WTC11 (cell line): ENCODE data around the gene PPP1R9A. TPM values are rescaled to one million over a fixed set of nuclear protein-coding genes. Genes with fewer than 3 reads are reported as not detected.

Experiments used
- ATAC-seq: fragments of 200-7000 bp; cut with Tn5 transposase; 2 replicates; pipeline ENCODE4 v1.10.0; 2021; ENCODE audit warnings: mild to moderate bottlenecking, moderate library complexity
- CTCF ChIA-PET: fragments of 300-600 bp; sonication (Branson Sonifier 250); formaldehyde crosslinking; loops from one replicate; lab custom pipeline; 2021; ENCODE audit warnings: antibody characterized with exemption; lab: Charles Lee
- POLR2A ChIA-PET: fragments of 350-600 bp; sonication (Branson Sonifier 250); formaldehyde crosslinking; loops from one replicate; lab custom pipeline; 2021; ENCODE audit warnings: antibody characterized with exemption; lab: Charles Lee
- DNase-seq: peaks from one replicate; pipeline ENCODE4 v3.0.0; 2021; ENCODE audit warnings: low spot score
- H3K27ac Mint-ChIP-seq: 2 replicates; pipeline ENCODE4 v1.8.0; 2021; ENCODE audit warnings: mixed read lengths
- H3K27me3 Mint-ChIP-seq: 2 replicates; pipeline ENCODE4 v1.8.0; 2021; ENCODE audit warnings: low read depth, mild to moderate bottlenecking, moderate library complexity, mixed read lengths
- H3K36me3 Mint-ChIP-seq: 2 replicates; pipeline ENCODE4 v1.8.0; 2021; ENCODE audit warnings: mixed read lengths
- H3K4me1 Mint-ChIP-seq: 2 replicates; pipeline ENCODE4 v1.8.0; 2022; ENCODE audit warnings: mixed read lengths
- H3K4me3 Mint-ChIP-seq: 2 replicates; pipeline ENCODE4 v1.8.0; 2021; ENCODE audit warnings: mild to moderate bottlenecking, moderate library complexity, mixed read lengths
- H3K9me3 Mint-ChIP-seq: 2 replicates; pipeline ENCODE4 v1.8.0; 2021; ENCODE audit warnings: mixed read lengths
- ATF1 ChIP-seq: sonication (generic); formaldehyde crosslinking; IDR thresholded peaks from 2 replicates; pipeline ENCODE4 v1.8.1; 2023; ENCODE audit warnings: mild to moderate bottlenecking, moderate library complexity, missing genetic modification reagents
- CREM ChIP-seq: sonication (generic); formaldehyde crosslinking; IDR thresholded peaks from 2 replicates; pipeline ENCODE4 v1.8.1; 2022; ENCODE audit warnings: mild to moderate bottlenecking, missing genetic modification reagents, moderate library complexity
- ESRRA ChIP-seq: sonication (generic); formaldehyde crosslinking; IDR thresholded peaks from 2 replicates; pipeline ENCODE4 v1.8.1; 2022; ENCODE audit warnings: mild to moderate bottlenecking, missing genetic modification reagents, borderline replicate concordance
- GABPB1 ChIP-seq: sonication (generic); formaldehyde crosslinking; IDR thresholded peaks from 2 replicates; pipeline ENCODE4 v1.8.1; 2023; ENCODE audit warnings: mild to moderate bottlenecking, missing genetic modification reagents
- GRHL2 ChIP-seq: fragments of 250-450 bp; sonication (Bioruptor Pico); IDR thresholded peaks from 2 replicates; pipeline ENCODE4 v1.8.0; 2022; ENCODE audit warnings: mild to moderate bottlenecking, moderate library complexity; ENCODE audit not compliant: insufficient replicate concordance, severe bottlenecking
- GTF2I ChIP-seq: fragments of 250-450 bp; sonication (Bioruptor Pico); conservative IDR thresholded peaks from 2 replicates; pipeline ENCODE4 v1.4.0; 2021; ENCODE audit warnings: mild to moderate bottlenecking
- HMGA2 ChIP-seq: fragments of 250-450 bp; sonication (Bioruptor Pico); IDR thresholded peaks from 2 replicates; pipeline ENCODE4 v1.4.0; 2021; ENCODE audit warnings: mild to moderate bottlenecking, moderate library complexity
- IRF2 ChIP-seq: sonication (generic); formaldehyde crosslinking; IDR thresholded peaks from 2 replicates; pipeline ENCODE4 v1.8.0; 2022; ENCODE audit warnings: low read depth, missing genetic modification reagents, borderline replicate concordance
- JAZF1 ChIP-seq: fragments of 250-450 bp; sonication (Bioruptor Pico); IDR thresholded peaks from 2 replicates; pipeline ENCODE4 v1.9.0; 2021; ENCODE audit warnings: moderate library complexity, mild to moderate bottlenecking, inconsistent platforms
- KAT7 ChIP-seq: sonication (generic); formaldehyde crosslinking; IDR thresholded peaks from 2 replicates; pipeline ENCODE4 v1.8.1; 2023; ENCODE audit warnings: missing genetic modification reagents, mild to moderate bottlenecking, borderline replicate concordance
- MXD4 ChIP-seq: fragments of 250-450 bp; sonication (Bioruptor Pico); IDR thresholded peaks from 2 replicates; pipeline ENCODE4 v1.8.0; 2021; ENCODE audit warnings: mild to moderate bottlenecking, moderate library complexity, borderline replicate concordance
- NFYB ChIP-seq: sonication (generic); formaldehyde crosslinking; conservative IDR thresholded peaks from 2 replicates; pipeline ENCODE4 v1.8.0; 2022; ENCODE audit warnings: low read depth, missing genetic modification reagents
- NR2C2 ChIP-seq: sonication (generic); formaldehyde crosslinking; IDR thresholded peaks from 2 replicates; pipeline ENCODE4 v1.8.0; 2022; ENCODE audit warnings: mild to moderate bottlenecking, missing genetic modification reagents
- NR3C1 ChIP-seq: sonication (generic); formaldehyde crosslinking; conservative IDR thresholded peaks from 2 replicates; pipeline ENCODE4 v1.8.1; 2023; ENCODE audit warnings: low read depth, mild to moderate bottlenecking, missing genetic modification reagents
- RORB ChIP-seq: fragments of 250-450 bp; sonication (Bioruptor Pico); IDR thresholded peaks from 2 replicates; pipeline ENCODE4 v1.9.0; 2021; ENCODE audit warnings: mild to moderate bottlenecking
- ZNF232 ChIP-seq: sonication (generic); formaldehyde crosslinking; IDR thresholded peaks from 2 replicates; pipeline ENCODE4 v1.8.0; 2022; ENCODE audit warnings: mild to moderate bottlenecking, missing genetic modification reagents
- ZNF396 ChIP-seq: fragments of 250-450 bp; sonication (Bioruptor Pico); IDR thresholded peaks from 2 replicates; pipeline ENCODE4 v1.8.0; 2021; ENCODE audit warnings: mild to moderate bottlenecking, moderate library complexity, borderline replicate concordance
- ZNF416 ChIP-seq: fragments of 250-450 bp; sonication (Bioruptor Pico); IDR thresholded peaks from 2 replicates; pipeline ENCODE4 v1.9.0; 2021; ENCODE audit warnings: mild to moderate bottlenecking, inconsistent platforms
- ZNF671 ChIP-seq: fragments of 250-450 bp; sonication (Bioruptor Pico); IDR thresholded peaks from 2 replicates; pipeline ENCODE4 v1.8.0; 2021; ENCODE audit warnings: mild to moderate bottlenecking
- total RNA-seq: library from RNA; stranded (reverse); gene quantifications from 3 replicates; pipeline ENCODE4 v1.2.3, GENCODE V29; 2021
- TF ChIP-seq, protein P1 (sequence below): sonication (generic); formaldehyde crosslinking; conservative IDR thresholded peaks from 2 replicates; pipeline ENCODE4 v1.8.1; 2023; ENCODE audit warnings: mild to moderate bottlenecking, low read depth, missing genetic modification reagents, moderate library complexity
- TF ChIP-seq, protein P2 (sequence below): sonication (generic); formaldehyde crosslinking; IDR thresholded peaks from 2 replicates; pipeline ENCODE4 v1.8.1; 2023; ENCODE audit warnings: mild to moderate bottlenecking, missing genetic modification reagents, moderate library complexity
- TF ChIP-seq, protein P3 (sequence below): sonication (generic); formaldehyde crosslinking; IDR thresholded peaks from 2 replicates; pipeline ENCODE4 v1.8.0; 2022; ENCODE audit warnings: mild to moderate bottlenecking, missing genetic modification reagents
- TF ChIP-seq, protein P4 (sequence below): sonication (generic); formaldehyde crosslinking; IDR thresholded peaks from 2 replicates; pipeline ENCODE4 v1.8.1; 2023; ENCODE audit warnings: mild to moderate bottlenecking, missing genetic modification reagents, moderate library complexity
- TF ChIP-seq, protein P5 (sequence below): fragments of 250-450 bp; sonication (Bioruptor Pico); IDR thresholded peaks from 2 replicates; pipeline ENCODE4 v1.8.0; 2021; ENCODE audit warnings: mild to moderate bottlenecking

The PPP1R9A gene
- total RNA-seq, 1 experiment from 2014 or later = 16.8 TPM

DNA sequence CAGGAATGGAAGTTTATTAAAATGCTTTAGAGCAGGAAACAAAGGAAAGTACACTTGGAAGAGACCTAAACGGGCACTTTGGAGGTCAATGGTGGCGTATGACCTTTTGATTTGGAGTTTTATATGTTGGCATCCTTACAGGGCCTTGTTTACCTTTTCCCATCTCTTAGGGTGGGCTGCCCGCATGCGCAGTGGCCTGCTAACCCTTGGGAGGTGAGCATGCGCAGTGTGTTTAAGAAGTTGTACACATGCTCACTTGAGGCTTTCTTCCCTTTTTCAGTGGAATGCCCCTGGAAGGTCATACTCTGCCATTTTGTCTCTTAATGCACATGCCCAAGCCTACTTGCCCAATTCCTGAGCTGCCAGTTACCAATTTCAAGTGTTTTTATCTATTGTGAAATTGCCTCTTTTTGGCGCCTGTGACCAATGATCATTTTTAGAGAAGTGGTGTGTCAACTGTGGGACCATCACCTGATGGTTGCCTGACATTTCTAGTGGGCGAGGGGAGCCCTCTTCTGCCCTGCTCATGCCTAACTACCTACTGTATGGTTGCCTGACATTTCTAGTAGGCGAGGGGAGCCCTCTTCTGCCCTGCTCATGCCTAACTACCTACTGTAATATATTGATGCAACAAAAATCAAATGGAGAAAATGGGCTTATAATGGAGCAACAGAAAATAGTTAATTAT, 138.0 kb downstream of the PPP1R9A start:
- peaks cover 16% of the 10 kb centered on the region for H3K4me1 Mint-ChIP-seq
- H3K36me3 Mint-ChIP-seq = no peaks in the 10 kb centered on the region
- TF ChIP-seq ESRRA (no peak), ZNF396 (no peak), IRF2 (CRISPR knock-in tag) (no peak), NR2C2 (CRISPR knock-in tag) (no peak), JAZF1 (no peak), NR3C1 (CRISPR knock-in tag) (no peak), GTF2I (no peak)
- TF ChIP-seq, protein P1, sequence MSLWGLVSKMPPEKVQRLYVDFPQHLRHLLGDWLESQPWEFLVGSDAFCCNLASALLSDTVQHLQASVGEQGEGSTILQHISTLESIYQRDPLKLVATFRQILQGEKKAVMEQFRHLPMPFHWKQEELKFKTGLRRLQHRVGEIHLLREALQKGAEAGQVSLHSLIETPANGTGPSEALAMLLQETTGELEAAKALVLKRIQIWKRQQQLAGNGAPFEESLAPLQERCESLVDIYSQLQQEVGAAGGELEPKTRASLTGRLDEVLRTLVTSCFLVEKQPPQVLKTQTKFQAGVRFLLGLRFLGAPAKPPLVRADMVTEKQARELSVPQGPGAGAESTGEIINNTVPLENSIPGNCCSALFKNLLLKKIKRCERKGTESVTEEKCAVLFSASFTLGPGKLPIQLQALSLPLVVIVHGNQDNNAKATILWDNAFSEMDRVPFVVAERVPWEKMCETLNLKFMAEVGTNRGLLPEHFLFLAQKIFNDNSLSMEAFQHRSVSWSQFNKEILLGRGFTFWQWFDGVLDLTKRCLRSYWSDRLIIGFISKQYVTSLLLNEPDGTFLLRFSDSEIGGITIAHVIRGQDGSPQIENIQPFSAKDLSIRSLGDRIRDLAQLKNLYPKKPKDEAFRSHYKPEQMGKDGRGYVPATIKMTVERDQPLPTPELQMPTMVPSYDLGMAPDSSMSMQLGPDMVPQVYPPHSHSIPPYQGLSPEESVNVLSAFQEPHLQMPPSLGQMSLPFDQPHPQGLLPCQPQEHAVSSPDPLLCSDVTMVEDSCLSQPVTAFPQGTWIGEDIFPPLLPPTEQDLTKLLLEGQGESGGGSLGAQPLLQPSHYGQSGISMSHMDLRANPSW (CRISPR knock-in tag) = no peak
- TF ChIP-seq, protein P2, sequence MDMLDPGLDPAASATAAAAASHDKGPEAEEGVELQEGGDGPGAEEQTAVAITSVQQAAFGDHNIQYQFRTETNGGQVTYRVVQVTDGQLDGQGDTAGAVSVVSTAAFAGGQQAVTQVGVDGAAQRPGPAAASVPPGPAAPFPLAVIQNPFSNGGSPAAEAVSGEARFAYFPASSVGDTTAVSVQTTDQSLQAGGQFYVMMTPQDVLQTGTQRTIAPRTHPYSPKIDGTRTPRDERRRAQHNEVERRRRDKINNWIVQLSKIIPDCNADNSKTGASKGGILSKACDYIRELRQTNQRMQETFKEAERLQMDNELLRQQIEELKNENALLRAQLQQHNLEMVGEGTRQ (CRISPR knock-in tag) = no peak
- H3K9me3 Mint-ChIP-seq = no peaks in the 10 kb centered on the region
- no peak overlapping the region for H3K4me3 Mint-ChIP-seq
- peak; percentile 31 for DNase-seq
- POLR2A ChIA-PET = no interaction called here
- H3K27me3 Mint-ChIP-seq = no peaks in the 10 kb centered on the region
- ATAC-seq = peak; percentile 93
- no peak overlapping the region for H3K27ac Mint-ChIP-seq
- CTCF ChIA-PET = no interaction called here

DNA sequence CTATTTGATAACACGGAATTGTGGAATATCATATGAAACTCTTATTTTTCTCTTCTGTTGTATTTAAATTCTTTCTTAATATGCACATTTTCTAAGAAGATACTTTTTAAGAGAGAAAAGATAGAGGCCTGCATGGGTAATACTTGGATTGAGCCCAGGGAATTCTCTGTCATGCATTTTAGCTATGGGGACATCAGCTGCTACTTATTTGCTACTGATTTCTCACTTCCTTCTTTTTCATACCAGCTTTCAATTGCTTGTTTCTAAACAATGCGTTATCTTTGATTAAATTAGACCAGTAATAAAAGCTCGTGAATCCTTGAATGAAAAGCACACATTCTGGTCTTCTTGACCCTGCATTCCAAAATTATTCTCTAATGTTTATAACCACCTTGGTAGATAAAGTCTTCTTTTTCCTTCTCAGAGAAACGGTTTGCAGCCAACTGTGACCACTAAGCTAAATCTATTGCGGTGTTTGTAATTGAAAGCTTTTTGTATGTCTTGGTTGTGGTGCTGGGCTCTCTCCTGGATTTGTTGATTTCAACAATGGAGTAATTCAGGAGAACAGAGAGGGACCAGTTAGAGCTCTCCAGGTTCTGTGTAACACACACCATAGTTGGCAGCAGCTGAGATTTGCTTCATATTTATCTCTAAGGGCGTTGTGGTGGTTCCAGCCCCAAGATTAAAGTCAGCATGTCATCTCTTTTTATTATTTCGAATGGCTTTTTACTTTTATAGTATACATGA, 139.3 kb downstream of the PPP1R9A start:
- DNase-seq (no peak), ATAC-seq (peak; percentile 38)
- Mint-ChIP-seq H3K9me3 (no peaks in the 10 kb centered on the region), H3K36me3 (no peaks in the 10 kb centered on the region), H3K4me3 (no peak overlapping the region), H3K4me1 (peaks cover 16% of the 10 kb centered on the region), H3K27ac (no peak overlapping the region), H3K27me3 (no peaks in the 10 kb centered on the region)
- POLR2A ChIA-PET = interaction anchor here (0.7 to 0.9 kb wide), 2 partner anchors 309 to 390 kb away, joined by 3 to 4 read pairs; no protein-coding TSS in a partner anchor
- TF ChIP-seq ZNF232 (CRISPR knock-in tag) (no peak), NFYB (no peak)
- TF ChIP-seq, protein P2 (CRISPR knock-in tag) = no peak
- TF ChIP-seq, protein P3, sequence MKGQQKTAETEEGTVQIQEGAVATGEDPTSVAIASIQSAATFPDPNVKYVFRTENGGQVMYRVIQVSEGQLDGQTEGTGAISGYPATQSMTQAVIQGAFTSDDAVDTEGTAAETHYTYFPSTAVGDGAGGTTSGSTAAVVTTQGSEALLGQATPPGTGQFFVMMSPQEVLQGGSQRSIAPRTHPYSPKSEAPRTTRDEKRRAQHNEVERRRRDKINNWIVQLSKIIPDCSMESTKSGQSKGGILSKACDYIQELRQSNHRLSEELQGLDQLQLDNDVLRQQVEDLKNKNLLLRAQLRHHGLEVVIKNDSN (CRISPR knock-in tag) = no peak
- TF ChIP-seq, all 79 proteins: peak for 0
- CTCF ChIA-PET = interaction anchor here (0.7 to 1.5 kb wide), 4 partner anchors 200 to 597 kb away, joined by 3 to 8 read pairs (median 4); no protein-coding TSS in a partner anchor

DNA sequence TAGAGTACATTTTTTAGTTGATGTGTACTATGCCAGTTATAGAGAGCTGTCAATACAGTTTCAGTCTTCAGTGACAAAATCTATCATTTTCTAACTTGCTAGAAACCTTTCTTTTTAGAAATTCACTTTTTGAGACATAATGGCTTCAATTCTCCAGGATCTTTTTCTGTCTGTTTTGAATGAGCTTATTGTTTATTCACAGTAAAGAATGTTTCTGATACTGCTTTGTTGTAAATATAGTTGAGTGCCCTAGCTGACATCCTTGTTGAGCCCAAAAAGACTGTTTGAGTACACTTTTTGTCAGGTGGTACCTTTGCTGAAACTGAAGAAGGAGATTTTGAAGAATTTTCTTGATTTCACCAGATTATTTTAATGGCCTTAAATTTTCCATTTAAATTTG, 139.9 kb downstream of the PPP1R9A start:
- Mint-ChIP-seq H3K27me3 (no peaks in the 10 kb centered on the region), H3K4me3 (no peak overlapping the region), H3K27ac (no peak overlapping the region), H3K36me3 (no peaks in the 10 kb centered on the region), H3K9me3 (no peaks in the 10 kb centered on the region), H3K4me1 (peaks cover 16% of the 10 kb centered on the region)
- DNase-seq (no peak), ATAC-seq (no peak)
- ChIA-PET POLR2A (interaction anchor here (0.9 kb wide), 1 partner anchor 390 kb away, joined by 3 read pairs; no protein-coding TSS in a partner anchor), CTCF (interaction anchor here (1.2 to 1.5 kb wide), 3 partner anchors 200 to 598 kb away, joined by 3 to 8 read pairs (median 6); no protein-coding TSS in a partner anchor)
- TF ChIP-seq KAT7 (no peak), ZNF416 (CRISPR knock-in tag) (no peak), RORB (no peak), ESRRA (no peak), ZNF671 (CRISPR knock-in tag) (no peak), GRHL2 (CRISPR knock-in tag) (no peak), GABPB1 (CRISPR knock-in tag) (no peak), CREM (no peak), MXD4 (CRISPR knock-in tag) (no peak), HMGA2 (CRISPR knock-in tag) (no peak), ATF1 (CRISPR knock-in tag) (no peak)
- TF ChIP-seq, protein P4, sequence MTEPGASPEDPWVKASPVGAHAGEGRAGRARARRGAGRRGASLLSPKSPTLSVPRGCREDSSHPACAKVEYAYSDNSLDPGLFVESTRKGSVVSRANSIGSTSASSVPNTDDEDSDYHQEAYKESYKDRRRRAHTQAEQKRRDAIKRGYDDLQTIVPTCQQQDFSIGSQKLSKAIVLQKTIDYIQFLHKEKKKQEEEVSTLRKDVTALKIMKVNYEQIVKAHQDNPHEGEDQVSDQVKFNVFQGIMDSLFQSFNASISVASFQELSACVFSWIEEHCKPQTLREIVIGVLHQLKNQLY (CRISPR knock-in tag) = no peak
- TF ChIP-seq, protein P5, sequence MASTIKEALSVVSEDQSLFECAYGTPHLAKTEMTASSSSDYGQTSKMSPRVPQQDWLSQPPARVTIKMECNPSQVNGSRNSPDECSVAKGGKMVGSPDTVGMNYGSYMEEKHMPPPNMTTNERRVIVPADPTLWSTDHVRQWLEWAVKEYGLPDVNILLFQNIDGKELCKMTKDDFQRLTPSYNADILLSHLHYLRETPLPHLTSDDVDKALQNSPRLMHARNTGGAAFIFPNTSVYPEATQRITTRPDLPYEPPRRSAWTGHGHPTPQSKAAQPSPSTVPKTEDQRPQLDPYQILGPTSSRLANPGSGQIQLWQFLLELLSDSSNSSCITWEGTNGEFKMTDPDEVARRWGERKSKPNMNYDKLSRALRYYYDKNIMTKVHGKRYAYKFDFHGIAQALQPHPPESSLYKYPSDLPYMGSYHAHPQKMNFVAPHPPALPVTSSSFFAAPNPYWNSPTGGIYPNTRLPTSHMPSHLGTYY (CRISPR knock-in tag) = no peak
